GM21367 (cell line): ENCODE results near the gene CPEB3.
"Not testable (repeated sequence)": the region's sequence is repeated elsewhere in the genome, so short reads cannot be mapped to it uniquely, and the experiment has no call there.

Source experiments
- ATAC-seq: cut with Tn5 transposase; IDR thresholded peaks from one replicate; pipeline ENCODE4 v1.9.1; 2021; ENCODE audit not compliant: unreplicated experiment

CPEB3 gene

GRCh38 chr10:92216608-92217007, 74.3 kb downstream of the CPEB3 start:
- ATAC-seq, result not testable (repeated sequence)

- ATAC-seq, result not testable (repeated sequence)
These were observed 75.7 kb downstream of the CPEB3 start for GRCh38 chr10:92215222-92215621.

GRCh38 chr10:92213049-92213448, 77.8 kb downstream of the CPEB3 start:
- no peak for ATAC-seq

GRCh38 chr10:92208736-92209135, 82.1 kb downstream of the CPEB3 start:
- no peak for ATAC-seq

- ATAC-seq, result no peak
These were observed 82.6 kb downstream of the CPEB3 start for GRCh38 chr10:92208157-92208720.

GRCh38 chr10:92207061-92207460, 83.8 kb downstream of the CPEB3 start:
- ATAC-seq, result no peak

- no peak for ATAC-seq
These were observed 86.8 kb downstream of the CPEB3 start for GRCh38 chr10:92203919-92204623.

- ATAC-seq, result no peak
These were observed 88.3 kb downstream of the CPEB3 start for GRCh38 chr10:92202536-92202935.

GRCh38 chr10:92200564-92200963, 90.3 kb downstream of the CPEB3 start:
- no peak for ATAC-seq

GRCh38 chr10:92187101-92187500, 103.8 kb downstream of the CPEB3 start:
- ATAC-seq, result no peak

GRCh38 chr10:92184977-92185376, 105.9 kb downstream of the CPEB3 start:
- ATAC-seq, result no peak

- no peak for ATAC-seq
These were observed 107.7 kb downstream of the CPEB3 start for GRCh38 chr10:92183199-92183598.

- ATAC-seq, result no peak
These were observed 109.3 kb downstream of the CPEB3 start for GRCh38 chr10:92181575-92181974.

GRCh38 chr10:92180399-92180798, 110.5 kb downstream of the CPEB3 start:
- no peak for ATAC-seq

GRCh38 chr10:92177546-92177945, 113.3 kb downstream of the CPEB3 start:
- no peak for ATAC-seq

GRCh38 chr10:92175164-92175563, 115.7 kb downstream of the CPEB3 start:
- ATAC-seq, result no peak

- ATAC-seq, result no peak
These were observed 116.9 kb downstream of the CPEB3 start for GRCh38 chr10:92173996-92174395.

GRCh38 chr10:92164036-92164696, 126.7 kb downstream of the CPEB3 start:
- ATAC-seq, result no peak

- no peak for ATAC-seq
These were observed 128.3 kb downstream of the CPEB3 start for GRCh38 chr10:92162541-92162940.

- no peak for ATAC-seq
These were observed 133.8 kb downstream of the CPEB3 start for GRCh38 chr10:92156874-92157773.

GRCh38 chr10:92150823-92151222, 140.1 kb downstream of the CPEB3 start:
- ATAC-seq, result no peak
